ENCODE data around the gene FLNC. TPM values are rescaled to one million over a fixed set of nuclear protein-coding genes. Genes with fewer than 3 reads are reported as not detected.
A peak's percentile ranks its signal among the peaks of the same experiment; 100 is the strongest.

The FLNC gene
- total and polyA plus RNA-seq, 9 of the 15 experiments (the other 6 are each of a cell fraction or from before 2014, with no cell fraction given), result 0.90 to 155 (median 28.8) TPM

DNA sequence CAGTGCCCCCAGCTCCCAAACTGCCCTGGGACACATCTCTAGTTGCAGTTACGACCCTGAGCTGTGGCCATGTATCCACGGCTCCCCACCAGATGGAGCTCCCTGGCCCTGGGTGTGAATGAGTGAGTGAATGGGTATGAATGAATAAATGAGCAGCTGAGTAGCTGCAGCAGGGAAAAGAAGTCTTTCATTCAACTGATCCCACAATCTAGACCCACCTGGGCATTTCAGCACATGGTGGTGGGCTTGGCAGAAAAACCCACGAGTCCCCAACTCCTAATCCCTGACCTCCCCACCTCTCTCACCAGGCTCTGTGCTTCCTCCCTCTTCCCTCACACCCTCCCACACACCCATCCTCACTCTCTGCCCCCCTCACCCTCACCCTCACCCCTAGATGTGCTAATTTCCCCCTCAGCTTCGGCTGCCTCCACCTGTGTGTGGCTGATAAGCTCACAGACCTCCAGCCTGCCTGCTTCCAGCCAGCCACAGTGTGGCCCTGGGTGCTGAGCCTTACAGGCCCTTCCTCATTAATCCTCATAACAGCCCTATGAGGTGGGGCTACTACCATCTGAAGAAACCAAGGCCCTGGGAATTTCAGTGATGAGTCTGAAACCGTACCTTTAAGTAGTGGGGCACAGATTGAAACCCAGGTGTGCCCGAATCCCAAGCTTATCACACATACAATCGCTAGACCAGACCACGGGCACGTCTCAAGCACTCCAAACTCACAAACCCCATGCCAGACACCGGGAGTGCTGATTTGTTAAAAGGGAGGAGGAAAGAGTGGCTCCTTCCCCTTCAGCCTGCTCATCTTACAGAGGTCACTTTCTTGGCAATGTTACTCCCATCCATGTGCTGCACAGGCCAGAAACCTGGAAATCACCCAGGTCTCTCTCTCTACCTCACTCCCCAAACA lies 30.2 kb downstream of the FLNC start (continued):
- TF ChIP-seq, protein P1, sequence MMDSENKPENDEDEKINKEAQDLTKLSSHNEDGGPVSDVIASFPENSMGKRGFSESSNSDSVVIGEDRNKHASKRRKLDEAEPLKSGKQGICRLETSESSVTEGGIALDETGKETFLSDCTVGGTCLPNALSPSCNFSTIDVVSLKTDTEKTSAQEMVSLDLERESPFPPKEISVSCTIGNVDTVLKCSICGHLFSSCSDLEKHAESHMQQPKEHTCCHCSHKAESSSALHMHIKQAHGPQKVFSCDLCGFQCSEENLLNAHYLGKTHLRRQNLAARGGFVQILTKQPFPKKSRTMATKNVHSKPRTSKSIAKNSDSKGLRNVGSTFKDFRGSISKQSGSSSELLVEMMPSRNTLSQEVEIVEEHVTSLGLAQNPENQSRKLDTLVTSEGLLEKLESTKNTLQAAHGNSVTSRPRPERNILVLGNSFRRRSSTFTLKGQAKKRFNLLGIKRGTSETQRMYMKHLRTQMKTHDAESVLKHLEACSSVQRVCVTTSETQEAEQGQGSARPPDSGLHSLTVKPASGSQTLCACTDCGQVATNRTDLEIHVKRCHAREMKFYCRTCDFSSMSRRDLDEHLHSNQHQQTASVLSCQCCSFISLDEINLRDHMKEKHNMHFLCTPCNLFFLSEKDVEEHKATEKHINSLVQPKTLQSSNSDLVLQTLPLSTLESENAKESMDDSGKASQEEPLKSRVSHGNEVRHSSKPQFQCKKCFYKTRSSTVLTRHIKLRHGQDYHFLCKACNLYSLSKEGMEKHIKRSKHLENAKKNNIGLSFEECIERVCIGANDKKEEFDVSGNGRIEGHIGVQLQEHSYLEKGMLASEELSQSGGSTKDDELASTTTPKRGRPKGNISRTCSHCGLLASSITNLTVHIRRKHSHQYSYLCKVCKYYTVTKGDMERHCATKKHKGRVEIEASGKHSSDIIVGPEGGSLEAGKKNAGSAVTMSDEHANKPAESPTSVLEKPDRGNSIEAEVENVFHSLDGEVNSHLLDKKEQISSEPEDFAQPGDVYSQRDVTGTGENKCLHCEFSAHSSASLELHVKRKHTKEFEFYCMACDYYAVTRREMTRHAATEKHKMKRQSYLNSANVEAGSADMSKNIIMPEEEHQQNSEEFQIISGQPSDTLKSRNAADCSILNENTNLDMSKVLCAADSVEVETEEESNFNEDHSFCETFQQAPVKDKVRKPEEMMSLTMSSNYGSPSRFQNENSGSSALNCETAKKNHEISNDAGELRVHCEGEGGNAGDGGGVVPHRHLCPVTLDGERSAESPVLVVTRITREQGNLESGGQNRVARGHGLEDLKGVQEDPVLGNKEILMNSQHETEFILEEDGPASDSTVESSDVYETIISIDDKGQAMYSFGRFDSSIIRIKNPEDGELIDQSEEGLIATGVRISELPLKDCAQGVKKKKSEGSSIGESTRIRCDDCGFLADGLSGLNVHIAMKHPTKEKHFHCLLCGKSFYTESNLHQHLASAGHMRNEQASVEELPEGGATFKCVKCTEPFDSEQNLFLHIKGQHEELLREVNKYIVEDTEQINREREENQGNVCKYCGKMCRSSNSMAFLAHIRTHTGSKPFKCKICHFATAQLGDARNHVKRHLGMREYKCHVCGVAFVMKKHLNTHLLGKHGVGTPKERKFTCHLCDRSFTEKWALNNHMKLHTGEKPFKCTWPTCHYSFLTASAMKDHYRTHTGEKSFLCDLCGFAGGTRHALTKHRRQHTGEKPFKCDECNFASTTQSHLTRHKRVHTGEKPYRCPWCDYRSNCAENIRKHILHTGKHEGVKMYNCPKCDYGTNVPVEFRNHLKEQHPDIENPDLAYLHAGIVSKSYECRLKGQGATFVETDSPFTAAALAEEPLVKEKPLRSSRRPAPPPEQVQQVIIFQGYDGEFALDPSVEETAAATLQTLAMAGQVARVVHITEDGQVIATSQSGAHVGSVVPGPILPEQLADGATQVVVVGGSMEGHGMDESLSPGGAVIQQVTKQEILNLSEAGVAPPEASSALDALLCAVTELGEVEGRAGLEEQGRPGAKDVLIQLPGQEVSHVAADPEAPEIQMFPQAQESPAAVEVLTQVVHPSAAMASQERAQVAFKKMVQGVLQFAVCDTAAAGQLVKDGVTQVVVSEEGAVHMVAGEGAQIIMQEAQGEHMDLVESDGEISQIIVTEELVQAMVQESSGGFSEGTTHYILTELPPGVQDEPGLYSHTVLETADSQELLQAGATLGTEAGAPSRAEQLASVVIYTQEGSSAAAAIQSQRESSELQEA (IDR thresholded peaks at IDR 0.05; ENCODE audit: low read depth), result no peak
- TF ChIP-seq, protein P2, sequence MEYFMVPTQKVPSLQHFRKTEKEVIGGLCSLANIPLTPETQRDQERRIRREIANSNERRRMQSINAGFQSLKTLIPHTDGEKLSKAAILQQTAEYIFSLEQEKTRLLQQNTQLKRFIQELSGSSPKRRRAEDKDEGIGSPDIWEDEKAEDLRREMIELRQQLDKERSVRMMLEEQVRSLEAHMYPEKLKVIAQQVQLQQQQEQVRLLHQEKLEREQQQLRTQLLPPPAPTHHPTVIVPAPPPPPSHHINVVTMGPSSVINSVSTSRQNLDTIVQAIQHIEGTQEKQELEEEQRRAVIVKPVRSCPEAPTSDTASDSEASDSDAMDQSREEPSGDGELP (CRISPR knock-in tag; IDR thresholded peaks at IDR 0.05; ENCODE audit: borderline replicate concordance), result peak; percentile 96
- TF ChIP-seq ZNF589 (CRISPR knock-in tag; IDR thresholded peaks at IDR 0.05; ENCODE audit: low read depth) (0 out of 2 replicates have a peak, but pooled peaks have one; percentile 14), BRF1 (IDR thresholded peaks at IDR 0.05; ENCODE audit: borderline replicate concordance, extremely low read depth, insufficient read length) (no peak), KDM5B (IDR thresholded peaks at IDR 0.05; ENCODE audit: insufficient replicate concordance, low read depth, low read length) (peak; percentile 36), CBFA2T3 (IDR thresholded peaks at IDR 0.05) (peak; percentile 98), ZNF644 (tag; IDR thresholded peaks at IDR 0.05; ENCODE audit: low read depth) (no peak), JUND (IDR thresholded peaks at IDR 0.05; ENCODE audit: borderline replicate concordance, low read depth, low read length) (peak; percentile 67), JUND (tag; IDR thresholded peaks at IDR 0.05; ENCODE audit: borderline replicate concordance, low read depth, low read length) (peak; percentile 35; the same call in 1 of the 3 replicates), GATA2 (CRISPR knock-in tag; IDR thresholded peaks at IDR 0.05) (peak; percentile 94), GTF2A2 (tag; IDR thresholded peaks at IDR 0.05) (no peak), SETDB1 (IDR thresholded peaks at IDR 0.05; ENCODE audit: low read length) (no peak), FUS (optimal IDR thresholded peaks at IDR 0.05; ENCODE audit: low read depth, low read length) (no peak), STAT5B (CRISPR knock-in tag; IDR thresholded peaks at IDR 0.05) (no peak)
- TF ChIP-seq, protein P3, sequence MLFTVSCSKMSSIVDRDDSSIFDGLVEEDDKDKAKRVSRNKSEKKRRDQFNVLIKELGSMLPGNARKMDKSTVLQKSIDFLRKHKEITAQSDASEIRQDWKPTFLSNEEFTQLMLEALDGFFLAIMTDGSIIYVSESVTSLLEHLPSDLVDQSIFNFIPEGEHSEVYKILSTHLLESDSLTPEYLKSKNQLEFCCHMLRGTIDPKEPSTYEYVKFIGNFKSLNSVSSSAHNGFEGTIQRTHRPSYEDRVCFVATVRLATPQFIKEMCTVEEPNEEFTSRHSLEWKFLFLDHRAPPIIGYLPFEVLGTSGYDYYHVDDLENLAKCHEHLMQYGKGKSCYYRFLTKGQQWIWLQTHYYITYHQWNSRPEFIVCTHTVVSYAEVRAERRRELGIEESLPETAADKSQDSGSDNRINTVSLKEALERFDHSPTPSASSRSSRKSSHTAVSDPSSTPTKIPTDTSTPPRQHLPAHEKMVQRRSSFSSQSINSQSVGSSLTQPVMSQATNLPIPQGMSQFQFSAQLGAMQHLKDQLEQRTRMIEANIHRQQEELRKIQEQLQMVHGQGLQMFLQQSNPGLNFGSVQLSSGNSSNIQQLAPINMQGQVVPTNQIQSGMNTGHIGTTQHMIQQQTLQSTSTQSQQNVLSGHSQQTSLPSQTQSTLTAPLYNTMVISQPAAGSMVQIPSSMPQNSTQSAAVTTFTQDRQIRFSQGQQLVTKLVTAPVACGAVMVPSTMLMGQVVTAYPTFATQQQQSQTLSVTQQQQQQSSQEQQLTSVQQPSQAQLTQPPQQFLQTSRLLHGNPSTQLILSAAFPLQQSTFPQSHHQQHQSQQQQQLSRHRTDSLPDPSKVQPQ (CRISPR knock-in tag; IDR thresholded peaks at IDR 0.05; ENCODE audit: borderline replicate concordance), result 0 out of 2 replicates have a peak, but pooled peaks have one; percentile 37
